ENCODE measurements around the gene BUD13.
"Not testable (repeated sequence)": the region's sequence is repeated elsewhere in the genome, so short reads cannot be mapped to it uniquely, and the experiment has no call there.

BUD13 gene

DNA sequence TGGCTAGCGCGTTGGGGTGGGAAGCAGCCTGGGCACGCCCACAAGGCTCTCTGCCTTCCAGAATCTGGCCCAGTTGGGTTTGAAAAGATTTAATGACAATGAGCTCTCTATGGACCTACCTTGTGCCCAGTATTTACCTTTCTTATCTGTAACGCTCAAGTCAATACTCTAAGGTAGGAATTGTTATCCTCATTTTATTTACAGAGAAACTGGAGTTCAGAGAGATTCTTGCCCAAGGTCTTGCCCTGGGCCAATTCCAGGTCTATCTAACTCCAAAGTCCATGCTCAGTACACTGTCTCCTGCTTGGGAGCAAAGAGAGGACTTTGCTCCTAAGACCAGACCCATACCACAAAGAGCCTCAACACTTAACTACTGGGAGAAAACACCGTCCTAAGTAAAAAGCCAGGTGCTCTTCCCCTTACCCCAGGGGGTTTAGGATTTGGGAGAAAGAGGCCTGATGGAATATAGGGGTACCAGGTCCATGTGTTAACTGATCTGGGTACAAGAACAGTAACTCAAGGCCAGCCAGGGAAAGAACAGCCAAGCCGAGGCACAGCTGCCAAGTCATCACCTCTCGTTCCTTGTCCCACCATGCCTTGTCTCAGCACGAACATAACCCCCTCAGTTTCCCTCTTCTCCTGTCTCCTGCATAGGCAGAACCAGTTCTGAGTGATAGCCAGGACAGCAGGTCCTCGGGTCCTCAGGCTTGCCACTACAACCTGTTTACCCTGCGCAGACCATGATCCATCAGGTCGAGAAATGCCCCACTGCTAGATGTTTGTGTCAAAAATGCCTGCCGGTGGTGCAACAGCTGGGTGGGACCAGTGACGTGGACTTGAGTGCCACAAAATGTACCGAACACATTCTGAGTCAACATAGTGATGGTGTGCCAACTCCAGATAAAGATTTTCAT is 35.7 kb upstream of the BUD13 start:
- Histone ChIP-seq H3K9me3 (ENCODE audit: control insufficient read depth, insufficient read depth, low read length) (no peaks in the 10 kb centered on the region), H3K27ac (ENCODE audit: low read length) (no peak overlapping the region), H3K4me1 (ENCODE audit: control insufficient read depth, insufficient read depth, low read length) (no peaks in the 10 kb centered on the region), H3K4me3 (ENCODE audit: low read length) (no peak overlapping the region; the same call in 1 of the 2 replicates), H3K36me3 (ENCODE audit: control insufficient read depth, insufficient read depth, low read length) (no peaks in the 10 kb centered on the region), H3K27me3 (ENCODE audit: control insufficient read depth, insufficient read depth, low read length) (no peaks in the 10 kb centered on the region)
- no peak for DNase-seq (ENCODE audit: low read depth, low spot score)
- no CpG with 5 or more reads among the region's 14 CpGs for WGBS (ENCODE audit: insufficient coverage, insufficient read length)

GRCh38 chr11:116807601-116808261 is 34.9 kb upstream of the BUD13 start:
- no peaks in the 10 kb centered on the region for H3K36me3 ChIP-seq (ENCODE audit: control insufficient read depth, insufficient read depth, low read length)
- no peaks in the 10 kb centered on the region for H3K27me3 ChIP-seq (ENCODE audit: control insufficient read depth, insufficient read depth, low read length)
- H3K4me1 ChIP-seq (ENCODE audit: control insufficient read depth, insufficient read depth, low read length): no peaks in the 10 kb centered on the region
- H3K9me3 ChIP-seq (ENCODE audit: control insufficient read depth, insufficient read depth, low read length): no peaks in the 10 kb centered on the region
- H3K4me3 ChIP-seq (ENCODE audit: low read length): no peak overlapping the region
- no CpG with 5 or more reads among the region's 6 CpGs for WGBS (ENCODE audit: insufficient coverage, insufficient read length)
- H3K27ac ChIP-seq (ENCODE audit: low read length): no peak overlapping the region
- no peak for DNase-seq (ENCODE audit: low read depth, low spot score)

DNA sequence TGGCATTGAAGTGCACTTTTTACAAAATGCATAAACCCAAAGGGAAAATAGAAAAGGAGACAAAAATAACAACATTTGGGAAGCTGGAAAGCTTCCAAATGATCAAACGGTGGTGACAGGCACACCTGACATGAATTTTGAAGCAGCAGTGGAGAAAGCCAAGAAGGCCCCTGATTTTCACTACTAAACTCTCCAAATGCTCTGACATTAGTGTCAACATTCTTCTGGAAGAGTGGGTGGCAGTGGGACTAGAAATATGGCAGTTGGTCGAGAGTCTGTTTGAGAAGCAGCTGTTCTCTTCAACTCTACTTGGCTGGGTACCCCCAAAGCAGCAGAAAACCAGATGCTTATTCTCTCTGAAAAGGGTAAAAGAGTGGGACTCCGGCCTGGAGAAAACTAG is 31.2 kb upstream of the BUD13 start:
- H3K4me1 ChIP-seq (ENCODE audit: control insufficient read depth, insufficient read depth, low read length): no peaks in the 10 kb centered on the region
- H3K27ac ChIP-seq (ENCODE audit: low read length): no peak overlapping the region

GRCh38 chr11:116801662-116802061 is 28.9 kb upstream of the BUD13 start:
- not testable (repeated sequence) for H3K9me3 ChIP-seq (ENCODE audit: control insufficient read depth, insufficient read depth, low read length); H3K27ac ChIP-seq (ENCODE audit: low read length); H3K27me3 ChIP-seq (ENCODE audit: control insufficient read depth, insufficient read depth, low read length); H3K4me1 ChIP-seq (ENCODE audit: control insufficient read depth, insufficient read depth, low read length); H3K36me3 ChIP-seq (ENCODE audit: control insufficient read depth, insufficient read depth, low read length); H3K4me3 ChIP-seq (ENCODE audit: low read length); DNase-seq (ENCODE audit: low read depth, low spot score)

More for the DNA sequence above, 31.2 kb upstream of the BUD13 start:
- H3K36me3 ChIP-seq (ENCODE audit: control insufficient read depth, insufficient read depth, low read length): no peaks in the 10 kb centered on the region
- DNase-seq (ENCODE audit: low read depth, low spot score): no peak
- H3K27me3 ChIP-seq (ENCODE audit: control insufficient read depth, insufficient read depth, low read length): no peaks in the 10 kb centered on the region
- H3K4me3 ChIP-seq (ENCODE audit: low read length): no peak overlapping the region
- no peaks in the 10 kb centered on the region for H3K9me3 ChIP-seq (ENCODE audit: control insufficient read depth, insufficient read depth, low read length)
- WGBS (ENCODE audit: insufficient coverage, insufficient read length): no CpG with 5 or more reads among the region's 3 CpGs

- Histone ChIP-seq H3K4me1 (ENCODE audit: control insufficient read depth, insufficient read depth, low read length) (no peaks in the 10 kb centered on the region), H3K9me3 (ENCODE audit: control insufficient read depth, insufficient read depth, low read length) (no peaks in the 10 kb centered on the region), H3K27ac (ENCODE audit: low read length) (no peak overlapping the region), H3K27me3 (ENCODE audit: control insufficient read depth, insufficient read depth, low read length) (no peaks in the 10 kb centered on the region), H3K4me3 (ENCODE audit: low read length) (no peak overlapping the region), H3K36me3 (ENCODE audit: control insufficient read depth, insufficient read depth, low read length) (no peaks in the 10 kb centered on the region)
- DNase-seq (ENCODE audit: low read depth, low spot score): no peak
- no CpG with 5 or more reads among the region's 2 CpGs for WGBS (ENCODE audit: insufficient coverage, insufficient read length)
Observed at GRCh38 chr11:116800610-116801009, 27.8 kb upstream of the BUD13 start.

DNA sequence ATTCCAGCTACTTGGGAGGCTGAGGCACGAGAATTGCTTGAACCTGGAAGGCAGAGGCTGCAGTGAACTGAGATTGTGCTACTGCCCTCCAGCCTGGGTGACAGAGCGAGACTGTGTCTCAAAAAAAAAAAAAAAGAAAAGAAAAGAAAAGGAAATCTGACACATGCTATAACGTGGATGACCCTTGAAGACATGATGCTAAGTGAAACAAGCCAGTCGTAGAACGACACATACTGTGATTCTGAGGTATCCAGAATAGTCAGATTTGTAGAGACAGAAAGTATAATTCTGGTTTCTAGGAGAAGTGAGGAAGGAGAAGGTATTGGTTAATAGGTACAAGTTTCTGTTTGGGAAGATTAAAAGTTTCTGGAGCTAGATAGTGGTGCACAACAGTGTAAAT is 25.6 kb upstream of the BUD13 start:
- DNase-seq (ENCODE audit: low read depth, low spot score): no peak
- no peaks in the 10 kb centered on the region for H3K36me3 ChIP-seq (ENCODE audit: control insufficient read depth, insufficient read depth, low read length)
- no peak overlapping the region for H3K27ac ChIP-seq (ENCODE audit: low read length)
- H3K4me3 ChIP-seq (ENCODE audit: low read length): no peak overlapping the region
- no peaks in the 10 kb centered on the region for H3K27me3 ChIP-seq (ENCODE audit: control insufficient read depth, insufficient read depth, low read length)
- H3K4me1 ChIP-seq (ENCODE audit: control insufficient read depth, insufficient read depth, low read length): no peaks in the 10 kb centered on the region
- WGBS (ENCODE audit: insufficient coverage, insufficient read length): no CpG with 5 or more reads among the region's 5 CpGs
- H3K9me3 ChIP-seq (ENCODE audit: control insufficient read depth, insufficient read depth, low read length): no peaks in the 10 kb centered on the region

DNA sequence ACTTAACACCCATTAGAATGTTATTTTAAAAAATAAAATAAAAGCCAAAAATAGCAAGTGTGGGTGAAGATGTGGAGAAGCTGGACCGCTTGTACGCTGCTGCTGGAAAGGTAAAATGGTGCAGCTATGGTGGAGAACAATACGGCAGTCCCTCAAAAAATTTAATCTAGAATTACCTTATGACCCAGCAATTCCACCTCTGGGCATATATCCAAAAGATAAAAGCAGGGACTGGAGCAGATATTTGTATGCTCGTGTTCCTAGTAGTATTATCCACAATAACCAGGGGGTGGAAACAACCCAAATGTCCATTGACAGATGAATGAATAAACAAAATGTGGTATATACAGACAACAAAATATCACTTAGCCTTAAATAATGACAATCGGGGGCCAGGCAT is 25.0 kb upstream of the BUD13 start:
- no peaks in the 10 kb centered on the region for H3K36me3 ChIP-seq (ENCODE audit: control insufficient read depth, insufficient read depth, low read length)
- WGBS (ENCODE audit: insufficient coverage, insufficient read length): no CpG with 5 or more reads among the region's 5 CpGs
- no peak overlapping the region for H3K27ac ChIP-seq (ENCODE audit: low read length)
- no peaks in the 10 kb centered on the region for H3K4me1 ChIP-seq (ENCODE audit: control insufficient read depth, insufficient read depth, low read length)
- H3K27me3 ChIP-seq (ENCODE audit: control insufficient read depth, insufficient read depth, low read length): no peaks in the 10 kb centered on the region
- DNase-seq (ENCODE audit: low read depth, low spot score): no peak
- no peak overlapping the region for H3K4me3 ChIP-seq (ENCODE audit: low read length)
- H3K9me3 ChIP-seq (ENCODE audit: control insufficient read depth, insufficient read depth, low read length): no peaks in the 10 kb centered on the region

DNA sequence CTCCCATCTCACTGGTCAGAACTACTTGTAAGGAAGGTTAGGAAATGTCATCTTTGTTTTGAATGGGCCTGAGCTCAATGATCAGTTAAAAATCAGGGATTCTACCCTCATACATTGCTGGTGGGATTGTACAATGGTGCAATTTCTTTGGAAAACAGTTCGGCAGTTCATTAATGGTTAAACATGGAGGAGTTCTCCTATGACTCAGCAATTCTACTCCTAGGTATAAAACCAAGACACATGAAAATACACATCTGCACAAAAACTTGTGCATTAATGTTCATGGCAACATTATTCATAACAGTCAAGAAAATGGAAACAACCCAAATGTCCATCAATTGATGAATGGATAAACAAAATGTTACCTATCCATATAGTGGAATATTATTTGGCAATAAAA is 23.8 kb upstream of the BUD13 start:
- Histone ChIP-seq H3K4me3 (ENCODE audit: low read length) (no peak overlapping the region), H3K9me3 (ENCODE audit: control insufficient read depth, insufficient read depth, low read length) (no peaks in the 10 kb centered on the region), H3K4me1 (ENCODE audit: control insufficient read depth, insufficient read depth, low read length) (peaks cover 1% of the 10 kb centered on the region; the same call in 1 of the 2 replicates), H3K27ac (ENCODE audit: low read length) (no peak overlapping the region), H3K36me3 (ENCODE audit: control insufficient read depth, insufficient read depth, low read length) (no peaks in the 10 kb centered on the region), H3K27me3 (ENCODE audit: control insufficient read depth, insufficient read depth, low read length) (no peaks in the 10 kb centered on the region)
- no CpG with 5 or more reads among the region's 1 CpG for WGBS (ENCODE audit: insufficient coverage, insufficient read length)
- no peak for DNase-seq (ENCODE audit: low read depth, low spot score)

GRCh38 chr11:116794851-116795250 is 22.1 kb upstream of the BUD13 start:
- H3K4me3 ChIP-seq (ENCODE audit: low read length): no peak overlapping the region
- no peaks in the 10 kb centered on the region for H3K27me3 ChIP-seq (ENCODE audit: control insufficient read depth, insufficient read depth, low read length)
- no peaks in the 10 kb centered on the region for H3K9me3 ChIP-seq (ENCODE audit: control insufficient read depth, insufficient read depth, low read length)
- peaks cover 3% of the 10 kb centered on the region for H3K4me1 ChIP-seq (ENCODE audit: control insufficient read depth, insufficient read depth, low read length)
- H3K36me3 ChIP-seq (ENCODE audit: control insufficient read depth, insufficient read depth, low read length): no peaks in the 10 kb centered on the region
- no CpG with 5 or more reads among the region's 2 CpGs for WGBS (ENCODE audit: insufficient coverage, insufficient read length)
- DNase-seq (ENCODE audit: low read depth, low spot score): no peak
- no peak overlapping the region for H3K27ac ChIP-seq (ENCODE audit: low read length)

GRCh38 chr11:116793772-116794097 is 20.9 kb upstream of the BUD13 start:
- WGBS (ENCODE audit: insufficient coverage, insufficient read length): no CpG with 5 or more reads among the region's 1 CpG
- H3K9me3 ChIP-seq (ENCODE audit: control insufficient read depth, insufficient read depth, low read length): no peaks in the 10 kb centered on the region

More at GRCh38 chr11:116793772-116794097, 20.9 kb upstream of the BUD13 start:
- Histone ChIP-seq H3K36me3 (ENCODE audit: control insufficient read depth, insufficient read depth, low read length) (no peaks in the 10 kb centered on the region), H3K27ac (ENCODE audit: low read length) (no peak overlapping the region), H3K4me3 (ENCODE audit: low read length) (no peak overlapping the region), H3K4me1 (ENCODE audit: control insufficient read depth, insufficient read depth, low read length) (peaks cover 3% of the 10 kb centered on the region), H3K27me3 (ENCODE audit: control insufficient read depth, insufficient read depth, low read length) (no peaks in the 10 kb centered on the region)
- no peak for DNase-seq (ENCODE audit: low read depth, low spot score)
